ENCODE data around the gene CCL13. TPM values are rescaled to one million over a fixed set of nuclear protein-coding genes. Genes with fewer than 3 reads are reported as not detected.

The CCL13 gene
- polyA plus RNA-seq, 1 of the 3 experiments (the other 2 are of a cell fraction), result not detected

DNA sequence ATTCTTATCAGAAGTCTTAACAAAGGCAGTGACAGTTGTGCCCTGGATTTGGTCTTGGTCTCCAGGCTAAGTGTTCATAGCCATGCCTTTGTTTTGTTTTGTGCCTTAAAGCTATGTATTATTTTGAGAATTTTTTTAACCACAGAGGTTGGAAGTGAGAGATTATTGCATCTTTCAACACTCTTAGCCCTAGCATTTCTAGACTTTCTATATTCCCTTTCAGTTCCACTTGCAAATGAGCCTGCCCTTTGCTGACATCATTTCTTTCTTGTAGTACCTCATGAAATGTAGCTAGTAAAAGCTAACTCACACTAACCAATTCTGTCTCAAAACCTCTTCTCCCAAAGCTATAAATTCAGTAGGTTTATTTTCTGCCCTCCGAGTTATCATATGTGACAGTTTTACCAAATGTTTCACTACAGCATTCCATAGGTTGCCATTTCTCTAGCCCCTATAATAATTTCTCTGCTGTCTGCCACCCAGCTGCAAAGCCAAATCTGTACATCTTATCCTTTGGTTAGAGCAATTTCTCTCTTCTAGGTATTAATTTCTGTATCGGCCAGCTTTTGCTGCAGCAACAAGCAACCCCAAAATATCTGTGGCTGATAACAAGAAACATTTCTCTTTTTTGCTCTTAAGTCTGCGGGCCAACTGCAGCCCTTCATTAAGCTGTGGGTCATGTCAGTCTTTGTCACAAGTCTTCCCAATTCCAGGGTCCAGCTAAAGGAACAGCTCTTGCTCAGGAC is 21.0 kb downstream of the CCL13 start:
- ChIA-PET POLR2A (no interaction called here), CTCF (interaction anchor here (1.1 to 1.9 kb wide), 5 partner anchors 9 to 285 kb away, joined by 3 to 14 read pairs (median 3); no protein-coding TSS in a partner anchor)
- Histone ChIP-seq H3K9me3 (no peaks in the 10 kb centered on the region), H3K79me2 (ENCODE audit: insufficient read depth) (no peaks in the 10 kb centered on the region), H4K20me1 (ENCODE audit: insufficient read depth) (no peaks in the 10 kb centered on the region), H3K4me2 (no peak overlapping the region), H3K27ac (ENCODE audit: low read depth in 2 of 2, low read length in 1 of 2) (no peak overlapping the region), H3K9ac (no peak overlapping the region), H3K4me3 (ENCODE audit: low read depth in 2 of 2, low read length in 1 of 2) (no peak overlapping the region), H3K4me1 (ENCODE audit: control insufficient read depth in 1 of 2, insufficient read depth in 2 of 2, low read depth in 1 of 2, low read length in 1 of 2) (no peaks in the 10 kb centered on the region), H3K36me3 (replicated peaks in 1 of 2; ENCODE audit: control insufficient read depth in 1 of 2, insufficient read depth in 2 of 2, low read length in 1 of 2) (no peaks in the 10 kb centered on the region), H2AFZ (ENCODE audit: low read depth) (no peak overlapping the region), H3F3A (replicated peaks; ENCODE audit: insufficient read depth) (no peaks in the 10 kb centered on the region), H3K27me3 (ENCODE audit: insufficient read depth) (no peaks in the 10 kb centered on the region; the same call in 1 of the 2 replicates), H3K9me2 (no peaks in the 10 kb centered on the region)
- TF ChIP-seq FOSL2 (IDR thresholded peaks at IDR 0.05; ENCODE audit: borderline replicate concordance, low read depth) (no peak), FOXJ3 (CRISPR knock-in tag; IDR thresholded peaks at IDR 0.05) (no peak), TAF1 (IDR thresholded peaks at IDR 0.05; ENCODE audit: borderline replicate concordance, low read depth, low read length) (no peak), YY1 (IDR thresholded peaks at IDR 0.05; ENCODE audit: low read depth) (no peak), SIN3A (IDR thresholded peaks at IDR 0.05; ENCODE audit: borderline replicate concordance, low read depth, low read length) (no peak), RAD21 (IDR thresholded peaks at IDR 0.05; ENCODE audit: low read length) (no peak), TEAD4 (IDR thresholded peaks at IDR 0.05; ENCODE audit: borderline replicate concordance, insufficient read depth) (no peak), NFIC (IDR thresholded peaks at IDR 0.05; ENCODE audit: borderline replicate concordance) (no peak)
- WGBS (ENCODE audit: low lambda C conversion rate), result 54% methylated on average over 3 of the region's 3 CpGs
- DNase-seq, result no peak

DNA sequence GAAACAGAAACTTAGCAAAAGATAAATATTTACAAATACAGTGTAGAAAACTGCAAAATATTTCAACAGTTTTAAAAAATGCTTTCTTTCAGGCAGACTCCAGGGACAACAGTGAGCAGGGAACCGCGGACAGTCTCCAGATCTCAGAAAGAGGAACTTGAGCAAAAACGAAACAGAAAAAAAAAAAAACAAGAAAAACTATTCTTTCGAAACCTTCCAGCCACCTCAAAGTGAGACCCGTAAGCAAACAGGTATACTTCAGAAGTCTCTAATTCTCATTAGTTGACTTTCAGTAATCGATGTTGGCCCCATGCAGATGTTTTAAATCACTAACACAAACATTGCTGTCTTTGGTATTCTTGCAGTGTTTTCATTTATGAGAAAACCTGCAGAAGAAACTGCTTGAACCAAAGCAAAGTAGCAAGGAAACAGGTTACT is 22.4 kb downstream of the CCL13 start:
- Histone ChIP-seq H3K4me3 (ENCODE audit: low read depth in 2 of 2, low read length in 1 of 2) (no peak overlapping the region), H3K9me2 (no peaks in the 10 kb centered on the region), H3K9me3 (no peaks in the 10 kb centered on the region), H3K4me2 (no peak overlapping the region), H3K79me2 (ENCODE audit: insufficient read depth) (no peaks in the 10 kb centered on the region), H3K27me3 (ENCODE audit: insufficient read depth) (no peaks in the 10 kb centered on the region), H3K36me3 (replicated peaks in 1 of 2; ENCODE audit: control insufficient read depth in 1 of 2, insufficient read depth in 2 of 2, low read length in 1 of 2) (no peaks in the 10 kb centered on the region), H2AFZ (ENCODE audit: low read depth) (no peak overlapping the region), H3K27ac (ENCODE audit: low read depth in 2 of 2, low read length in 1 of 2) (no peak overlapping the region), H3F3A (replicated peaks; ENCODE audit: insufficient read depth) (no peaks in the 10 kb centered on the region), H3K9ac (no peak overlapping the region), H4K20me1 (ENCODE audit: insufficient read depth) (no peaks in the 10 kb centered on the region), H3K4me1 (ENCODE audit: control insufficient read depth in 1 of 2, insufficient read depth in 2 of 2, low read depth in 1 of 2, low read length in 1 of 2) (peaks cover 0 to 3% of the 10 kb centered on the region in 2 experiments; a peak in 1 of 4 replicates)
- TF ChIP-seq, protein P1, sequence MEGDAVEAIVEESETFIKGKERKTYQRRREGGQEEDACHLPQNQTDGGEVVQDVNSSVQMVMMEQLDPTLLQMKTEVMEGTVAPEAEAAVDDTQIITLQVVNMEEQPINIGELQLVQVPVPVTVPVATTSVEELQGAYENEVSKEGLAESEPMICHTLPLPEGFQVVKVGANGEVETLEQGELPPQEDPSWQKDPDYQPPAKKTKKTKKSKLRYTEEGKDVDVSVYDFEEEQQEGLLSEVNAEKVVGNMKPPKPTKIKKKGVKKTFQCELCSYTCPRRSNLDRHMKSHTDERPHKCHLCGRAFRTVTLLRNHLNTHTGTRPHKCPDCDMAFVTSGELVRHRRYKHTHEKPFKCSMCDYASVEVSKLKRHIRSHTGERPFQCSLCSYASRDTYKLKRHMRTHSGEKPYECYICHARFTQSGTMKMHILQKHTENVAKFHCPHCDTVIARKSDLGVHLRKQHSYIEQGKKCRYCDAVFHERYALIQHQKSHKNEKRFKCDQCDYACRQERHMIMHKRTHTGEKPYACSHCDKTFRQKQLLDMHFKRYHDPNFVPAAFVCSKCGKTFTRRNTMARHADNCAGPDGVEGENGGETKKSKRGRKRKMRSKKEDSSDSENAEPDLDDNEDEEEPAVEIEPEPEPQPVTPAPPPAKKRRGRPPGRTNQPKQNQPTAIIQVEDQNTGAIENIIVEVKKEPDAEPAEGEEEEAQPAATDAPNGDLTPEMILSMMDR (IDR thresholded peaks at IDR 0.05), result no peak
- TF ChIP-seq SMC3 (IDR thresholded peaks at IDR 0.05; ENCODE audit: low read depth, low read length) (no peak), GABPA (IDR thresholded peaks at IDR 0.05; ENCODE audit: low read depth) (no peak), FOXJ3 (CRISPR knock-in tag; IDR thresholded peaks at IDR 0.05) (no peak), MXI1 (IDR thresholded peaks at IDR 0.05; ENCODE audit: low read depth, low read length) (no peak)
- TF ChIP-seq, protein P2, sequence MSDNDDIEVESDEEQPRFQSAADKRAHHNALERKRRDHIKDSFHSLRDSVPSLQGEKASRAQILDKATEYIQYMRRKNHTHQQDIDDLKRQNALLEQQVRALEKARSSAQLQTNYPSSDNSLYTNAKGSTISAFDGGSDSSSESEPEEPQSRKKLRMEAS (IDR thresholded peaks at IDR 0.05; ENCODE audit: low read depth), result no peak
- 57% methylated on average over 6 of the region's 6 CpGs for WGBS (ENCODE audit: low lambda C conversion rate)
- ChIA-PET CTCF (interaction anchor here (1.2 to 1.9 kb wide), 2 partner anchors 17 to 178 kb away, joined by 5 to 14 read pairs; no protein-coding TSS in a partner anchor), POLR2A (no interaction called here)
- no peak for DNase-seq
